Ishikawa (cell line): ENCODE results near the gene ANKLE2.

Experiments
- FOXM1 ChIP-seq: IDR thresholded peaks from 2 replicates; pipeline ENCODE4 v1.6.1; 2012; ENCODE audit warnings: low read depth, borderline replicate concordance
- TF ChIP-seq, protein P1 (sequence below): IDR thresholded peaks from 2 replicates; pipeline ENCODE4 v1.6.1; 2012; ENCODE audit warnings: low read depth, mild to moderate bottlenecking

DNA sequence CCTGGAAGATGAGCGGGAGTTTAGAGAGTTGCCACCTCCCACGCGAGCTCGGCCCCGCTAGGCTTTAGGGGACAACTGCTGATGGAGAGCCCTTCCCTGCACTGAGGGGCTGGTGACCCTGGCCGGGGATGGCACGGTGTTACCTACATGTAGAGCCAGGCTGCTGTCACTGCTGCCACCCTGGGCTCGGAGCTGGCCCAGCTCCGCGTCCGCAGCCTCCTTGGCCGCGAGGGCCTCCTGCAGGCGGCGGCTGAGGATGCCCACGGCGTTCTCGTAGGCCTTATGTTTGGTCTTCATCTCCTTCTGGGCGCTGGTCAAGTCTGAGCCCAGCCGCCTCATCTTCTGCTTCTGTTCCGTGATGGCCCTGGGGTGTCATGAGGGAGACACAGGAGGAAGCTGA, 24.6 kb upstream of the ANKLE2 start:
- TF ChIP-seq, protein P1, sequence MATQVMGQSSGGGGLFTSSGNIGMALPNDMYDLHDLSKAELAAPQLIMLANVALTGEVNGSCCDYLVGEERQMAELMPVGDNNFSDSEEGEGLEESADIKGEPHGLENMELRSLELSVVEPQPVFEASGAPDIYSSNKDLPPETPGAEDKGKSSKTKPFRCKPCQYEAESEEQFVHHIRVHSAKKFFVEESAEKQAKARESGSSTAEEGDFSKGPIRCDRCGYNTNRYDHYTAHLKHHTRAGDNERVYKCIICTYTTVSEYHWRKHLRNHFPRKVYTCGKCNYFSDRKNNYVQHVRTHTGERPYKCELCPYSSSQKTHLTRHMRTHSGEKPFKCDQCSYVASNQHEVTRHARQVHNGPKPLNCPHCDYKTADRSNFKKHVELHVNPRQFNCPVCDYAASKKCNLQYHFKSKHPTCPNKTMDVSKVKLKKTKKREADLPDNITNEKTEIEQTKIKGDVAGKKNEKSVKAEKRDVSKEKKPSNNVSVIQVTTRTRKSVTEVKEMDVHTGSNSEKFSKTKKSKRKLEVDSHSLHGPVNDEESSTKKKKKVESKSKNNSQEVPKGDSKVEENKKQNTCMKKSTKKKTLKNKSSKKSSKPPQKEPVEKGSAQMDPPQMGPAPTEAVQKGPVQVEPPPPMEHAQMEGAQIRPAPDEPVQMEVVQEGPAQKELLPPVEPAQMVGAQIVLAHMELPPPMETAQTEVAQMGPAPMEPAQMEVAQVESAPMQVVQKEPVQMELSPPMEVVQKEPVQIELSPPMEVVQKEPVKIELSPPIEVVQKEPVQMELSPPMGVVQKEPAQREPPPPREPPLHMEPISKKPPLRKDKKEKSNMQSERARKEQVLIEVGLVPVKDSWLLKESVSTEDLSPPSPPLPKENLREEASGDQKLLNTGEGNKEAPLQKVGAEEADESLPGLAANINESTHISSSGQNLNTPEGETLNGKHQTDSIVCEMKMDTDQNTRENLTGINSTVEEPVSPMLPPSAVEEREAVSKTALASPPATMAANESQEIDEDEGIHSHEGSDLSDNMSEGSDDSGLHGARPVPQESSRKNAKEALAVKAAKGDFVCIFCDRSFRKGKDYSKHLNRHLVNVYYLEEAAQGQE: no peak
- TF ChIP-seq FOXM1: no peak
